WI38 (cell line): ENCODE measurements around the gene CFD.
A peak's percentile ranks its signal among the peaks of the same experiment; 100 is the strongest.

Source experiments
- H3K4me3 ChIP-seq: 2 replicates; pipeline ENCODE4 v1.5.1; 2011; ENCODE audit warnings: low read depth, mild to moderate bottlenecking, control low read depth, low read length
- TF ChIP-seq, protein P1 (sequence below): IDR thresholded peaks from 2 replicates; pipeline ENCODE4 v1.5.1; 2012; ENCODE audit warnings: low read depth, mild to moderate bottlenecking, control low read depth, low read length

The CFD gene

DNA sequence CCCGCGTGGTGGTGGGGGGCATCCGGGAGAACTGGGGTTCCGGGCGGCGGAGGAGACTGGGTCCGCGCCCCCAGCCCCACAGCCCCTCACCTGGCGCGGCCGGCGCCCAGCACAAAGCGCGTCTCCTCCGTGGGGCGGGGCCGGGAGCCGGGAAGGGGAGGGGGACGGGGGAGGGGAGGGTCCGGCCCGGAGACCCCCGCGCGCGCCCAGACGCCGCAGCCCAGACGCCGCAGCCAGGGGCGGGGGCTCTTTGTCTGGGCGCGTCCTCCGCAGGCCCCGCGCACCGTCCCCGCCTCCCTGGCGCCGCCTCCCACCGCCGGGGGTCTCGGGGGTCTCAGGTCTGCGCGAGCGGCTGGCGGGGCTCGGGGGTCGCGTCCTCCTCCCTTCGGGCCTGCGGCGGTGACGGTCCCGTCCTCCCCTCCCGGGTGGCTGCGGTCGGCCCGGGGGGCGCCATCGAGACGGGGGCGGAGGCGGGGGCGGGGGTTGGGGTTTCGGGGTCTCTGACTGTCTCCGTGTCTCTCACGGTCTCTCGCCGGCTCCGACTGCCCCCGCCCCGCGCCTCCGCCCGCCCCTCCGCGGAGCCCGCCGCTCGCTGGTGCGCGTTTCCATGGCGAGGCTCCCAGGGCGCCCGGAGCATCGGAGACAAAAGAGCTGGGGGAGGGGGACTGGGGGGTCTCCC is 37.5 kb upstream of the CFD start, which contains the start of gene PLPPR3:
PLPPR3 (minus strand) TSS at position 131 of the 679 bp plus-strand sequence. CDS start 396 bp downstream, outside the sequence.
- TF ChIP-seq, protein P1, sequence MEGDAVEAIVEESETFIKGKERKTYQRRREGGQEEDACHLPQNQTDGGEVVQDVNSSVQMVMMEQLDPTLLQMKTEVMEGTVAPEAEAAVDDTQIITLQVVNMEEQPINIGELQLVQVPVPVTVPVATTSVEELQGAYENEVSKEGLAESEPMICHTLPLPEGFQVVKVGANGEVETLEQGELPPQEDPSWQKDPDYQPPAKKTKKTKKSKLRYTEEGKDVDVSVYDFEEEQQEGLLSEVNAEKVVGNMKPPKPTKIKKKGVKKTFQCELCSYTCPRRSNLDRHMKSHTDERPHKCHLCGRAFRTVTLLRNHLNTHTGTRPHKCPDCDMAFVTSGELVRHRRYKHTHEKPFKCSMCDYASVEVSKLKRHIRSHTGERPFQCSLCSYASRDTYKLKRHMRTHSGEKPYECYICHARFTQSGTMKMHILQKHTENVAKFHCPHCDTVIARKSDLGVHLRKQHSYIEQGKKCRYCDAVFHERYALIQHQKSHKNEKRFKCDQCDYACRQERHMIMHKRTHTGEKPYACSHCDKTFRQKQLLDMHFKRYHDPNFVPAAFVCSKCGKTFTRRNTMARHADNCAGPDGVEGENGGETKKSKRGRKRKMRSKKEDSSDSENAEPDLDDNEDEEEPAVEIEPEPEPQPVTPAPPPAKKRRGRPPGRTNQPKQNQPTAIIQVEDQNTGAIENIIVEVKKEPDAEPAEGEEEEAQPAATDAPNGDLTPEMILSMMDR, result no peak
- H3K4me3 ChIP-seq, result peak within 1 kb of the TSS; percentile 54

DNA sequence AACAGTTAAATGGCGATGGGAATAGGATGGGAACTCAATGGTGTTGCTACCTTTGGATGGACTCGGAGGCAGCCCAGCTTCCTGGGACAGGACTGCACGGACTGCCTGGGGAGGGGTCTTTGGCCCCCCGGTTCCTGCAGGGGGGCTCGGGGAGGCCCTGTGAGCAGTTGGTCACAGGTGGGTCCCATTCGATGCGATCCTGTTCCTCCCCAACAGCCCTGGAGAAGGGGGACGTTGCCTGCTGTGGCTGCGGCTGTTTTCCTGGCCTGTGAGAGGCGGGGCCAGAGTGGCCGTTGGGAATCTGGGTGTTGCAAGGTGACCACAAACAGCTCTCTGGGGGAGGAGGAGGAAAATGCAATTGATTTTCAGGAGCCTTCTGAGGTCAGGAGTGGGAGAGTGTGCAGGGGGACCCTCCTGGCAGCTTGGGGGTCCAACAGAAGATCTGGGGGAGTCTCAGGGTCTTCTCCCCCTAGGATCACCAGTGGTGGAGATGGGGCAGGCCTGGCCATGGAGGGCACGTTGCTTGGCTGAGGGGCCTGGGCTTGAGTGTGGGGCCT is 35.8 kb upstream of the CFD start:
- H3K4me3 ChIP-seq, result no peak overlapping the region
- TF ChIP-seq, protein P1, result no peak

DNA sequence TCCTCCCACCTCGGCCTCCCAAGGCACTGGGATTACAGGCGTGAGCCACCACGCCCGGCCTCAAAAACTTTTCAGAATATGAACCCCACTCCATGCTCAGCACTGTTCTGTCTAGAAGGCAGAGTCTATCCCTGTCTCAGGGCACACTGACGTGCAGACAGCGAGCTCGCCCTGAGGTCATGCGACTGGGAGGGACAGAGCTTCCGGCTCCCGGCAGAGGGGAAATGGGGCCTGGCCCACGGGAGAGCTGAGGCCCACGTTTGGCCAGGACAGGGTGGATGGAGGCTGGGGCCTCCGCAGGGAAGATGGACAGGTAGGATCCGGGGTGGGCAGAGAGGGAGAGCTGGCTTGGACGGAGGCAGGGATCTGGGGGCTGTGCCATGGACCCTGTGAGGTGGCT is 34.6 kb upstream of the CFD start:
- no peak overlapping the region for H3K4me3 ChIP-seq
- TF ChIP-seq, protein P1, result no peak

DNA sequence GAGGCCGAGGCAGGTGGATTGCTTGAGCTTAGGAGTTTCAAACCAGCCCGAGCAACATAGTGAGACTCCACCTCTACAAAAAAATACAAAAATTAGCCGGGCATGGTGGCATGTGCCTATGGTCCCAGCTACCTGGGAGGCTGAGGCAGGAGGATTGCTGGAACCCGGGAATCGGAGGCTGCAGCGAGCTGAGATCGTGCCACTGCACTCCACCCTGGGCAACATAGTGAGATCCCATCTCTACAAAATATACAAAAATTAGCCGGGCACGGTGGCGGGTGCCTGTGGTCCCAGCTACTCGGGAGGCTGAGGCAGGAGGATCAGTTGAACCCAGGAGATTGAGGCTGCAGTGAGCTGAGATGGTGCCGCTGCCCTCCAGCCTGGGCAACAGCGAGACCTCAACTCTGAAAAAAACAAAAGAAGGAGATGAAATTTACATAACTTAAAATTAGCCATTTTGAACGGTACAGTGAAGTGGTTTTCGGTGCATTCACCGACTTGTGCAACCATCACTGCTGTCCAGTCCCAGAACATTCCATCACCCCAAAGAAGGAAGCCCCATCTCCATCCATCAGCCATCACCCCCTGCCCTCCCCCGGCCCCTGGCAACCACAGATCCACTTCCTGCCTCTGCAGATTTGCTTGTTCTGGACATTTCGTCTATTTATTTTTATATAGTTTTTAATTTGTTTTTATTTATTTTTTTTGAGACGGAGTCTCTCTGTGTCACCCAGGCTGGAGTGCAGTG is 33.4 kb upstream of the CFD start:
- TF ChIP-seq, protein P1, result no peak
- H3K4me3 ChIP-seq, result no peak overlapping the region

DNA sequence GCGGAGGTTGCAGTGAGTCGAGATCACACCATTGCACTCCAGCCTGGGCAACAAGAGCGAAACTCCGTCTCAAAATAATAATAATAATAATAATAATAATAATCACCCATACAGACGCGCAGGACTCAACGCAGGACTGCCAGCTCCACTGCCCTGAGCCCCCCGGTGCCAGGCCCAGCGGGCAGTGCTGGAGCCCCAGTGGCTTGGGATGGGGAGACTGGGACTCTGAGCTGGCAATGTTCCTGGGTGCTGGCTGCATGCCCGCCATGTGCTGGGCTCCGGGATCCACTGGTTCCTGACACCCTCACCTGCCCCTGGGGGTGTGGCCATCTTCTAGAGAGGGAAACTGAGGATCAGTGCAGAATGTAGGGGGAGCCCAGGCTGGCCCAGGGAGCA is 32.2 kb upstream of the CFD start:
- H3K4me3 ChIP-seq, result no peak overlapping the region
- TF ChIP-seq, protein P1, result no peak

DNA sequence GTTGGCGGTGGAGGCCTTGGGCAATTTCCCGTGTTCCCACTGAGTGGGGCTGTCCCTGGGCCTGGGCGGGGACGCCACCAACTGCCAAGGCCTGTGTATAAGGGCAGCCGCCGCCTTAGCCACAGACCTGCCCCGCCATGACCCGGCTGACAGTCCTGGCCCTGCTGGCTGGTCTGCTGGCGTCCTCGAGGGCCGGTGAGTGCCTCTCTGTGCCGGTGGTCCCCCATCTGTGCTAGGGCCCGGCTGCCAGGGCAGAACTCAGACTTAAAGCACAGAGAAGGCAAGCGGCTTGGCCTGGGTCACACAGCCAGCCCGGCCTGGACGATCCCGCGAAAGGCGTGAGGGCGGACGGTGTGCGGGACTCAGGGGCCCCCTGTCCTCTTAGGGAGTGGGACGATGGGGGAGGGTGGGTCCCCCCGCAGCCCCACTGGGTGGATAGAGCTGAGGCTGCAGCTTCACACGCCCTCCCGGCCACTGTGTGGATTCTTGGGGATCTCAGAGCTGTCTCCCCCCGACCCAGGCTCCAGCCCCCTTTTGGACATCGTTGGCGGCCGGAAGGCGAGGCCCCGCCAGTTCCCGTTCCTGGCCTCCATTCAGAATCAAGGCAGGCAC is 31.6 kb upstream of the CFD start, which contains the start of gene AZU1:
AZU1 (plus strand) TSS at position 128 of the 612 bp plus-strand sequence; CDS start at position 138, 10 bp downstream.
- H3K4me3 ChIP-seq, result no peak within 1 kb of the TSS
- TF ChIP-seq, protein P1, result no peak
